GM23248 (cell line): Measurements from ENCODE around the gene C1QTNF9B.

ENCODE experiments used
- EZH2 ChIP-seq: fragments of 200-600 bp; sonication (generic); IDR thresholded peaks from 2 replicates; pipeline ENCODE4 v1.6.1; 2018; ENCODE audit warnings: antibody characterized with exemption, mild to moderate bottlenecking; ENCODE audit not compliant: insufficient read depth, poor library complexity, severe bottlenecking
- EZH2phosphoT487 ChIP-seq: fragments of 200-600 bp; sonication (generic); IDR thresholded peaks from 2 replicates; pipeline ENCODE4 v1.6.1; 2018; ENCODE audit warnings: antibody characterized with exemption, moderate library complexity, mild to moderate bottlenecking, low read depth; ENCODE audit not compliant: insufficient read depth

GRCh38 chr13:23848646-23849141 is 48.6 kb downstream of the C1QTNF9B start:
- no peak for TF ChIP-seq EZH2
- no peak for TF ChIP-seq EZH2phosphoT487
